ENCODE results near the gene SLC4A3. TPM values are rescaled to one million over a fixed set of nuclear protein-coding genes. Genes with fewer than 3 reads are reported as not detected.

Gene SLC4A3
- total RNA-seq, 1 experiment from 2014 or later = 0.52 TPM

DNA sequence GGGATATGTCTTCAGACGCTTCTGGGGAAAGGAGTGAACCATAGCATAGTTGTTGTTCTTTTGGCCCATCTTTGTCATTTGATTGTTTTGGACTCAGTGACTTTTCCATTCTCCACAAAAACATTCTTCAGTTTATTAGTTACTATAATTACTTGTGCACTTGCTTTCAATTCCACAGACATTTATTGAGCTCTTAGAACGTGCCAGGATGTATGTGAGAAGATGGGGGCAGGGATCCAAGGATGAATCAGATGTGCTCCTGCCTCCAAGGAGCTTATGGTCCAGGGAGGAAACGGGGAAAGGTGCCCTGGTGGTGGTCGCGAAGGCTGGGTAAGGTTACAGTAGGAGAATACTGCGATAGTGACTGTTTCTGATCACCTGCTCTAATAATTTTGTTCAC is 6.9 kb upstream of the SLC4A3 start:
- Histone ChIP-seq H3K9me3 (ENCODE audit: low read depth, low read length, poor library complexity, severe bottlenecking) (no peaks in the 10 kb centered on the region), H3K4me1 (ENCODE audit: insufficient read depth, low read length, poor library complexity, severe bottlenecking) (no peaks in the 10 kb centered on the region), H3K27ac (ENCODE audit: low read depth, low read length, poor library complexity, severe bottlenecking) (no peak overlapping the region), H3K27me3 (replicated peaks; ENCODE audit: insufficient read depth, low read depth, low read length, poor library complexity) (no peaks in the 10 kb centered on the region), H3K36me3 (ENCODE audit: insufficient read depth, low read length, poor library complexity, severe bottlenecking) (no peaks in the 10 kb centered on the region), H3K4me3 (ENCODE audit: low read depth, low read length, poor library complexity, severe bottlenecking) (no peak overlapping the region)
- BruUV-seq (replicated peaks) = no TSS peak
- ChIA-PET CTCF (no interaction called here), POLR2A (ENCODE audit: low non-redundant PET) (no interaction called here)
- no peak for TF ChIP-seq EZH2 (IDR thresholded peaks at IDR 0.05; ENCODE audit: borderline replicate concordance, low read depth, low read length, poor library complexity, severe bottlenecking)
- TF ChIP-seq, protein P1, sequence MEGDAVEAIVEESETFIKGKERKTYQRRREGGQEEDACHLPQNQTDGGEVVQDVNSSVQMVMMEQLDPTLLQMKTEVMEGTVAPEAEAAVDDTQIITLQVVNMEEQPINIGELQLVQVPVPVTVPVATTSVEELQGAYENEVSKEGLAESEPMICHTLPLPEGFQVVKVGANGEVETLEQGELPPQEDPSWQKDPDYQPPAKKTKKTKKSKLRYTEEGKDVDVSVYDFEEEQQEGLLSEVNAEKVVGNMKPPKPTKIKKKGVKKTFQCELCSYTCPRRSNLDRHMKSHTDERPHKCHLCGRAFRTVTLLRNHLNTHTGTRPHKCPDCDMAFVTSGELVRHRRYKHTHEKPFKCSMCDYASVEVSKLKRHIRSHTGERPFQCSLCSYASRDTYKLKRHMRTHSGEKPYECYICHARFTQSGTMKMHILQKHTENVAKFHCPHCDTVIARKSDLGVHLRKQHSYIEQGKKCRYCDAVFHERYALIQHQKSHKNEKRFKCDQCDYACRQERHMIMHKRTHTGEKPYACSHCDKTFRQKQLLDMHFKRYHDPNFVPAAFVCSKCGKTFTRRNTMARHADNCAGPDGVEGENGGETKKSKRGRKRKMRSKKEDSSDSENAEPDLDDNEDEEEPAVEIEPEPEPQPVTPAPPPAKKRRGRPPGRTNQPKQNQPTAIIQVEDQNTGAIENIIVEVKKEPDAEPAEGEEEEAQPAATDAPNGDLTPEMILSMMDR (conservative IDR thresholded peaks at IDR 0.05; ENCODE audit: low read depth, low read length) = no peak
- no peak for DNase-seq (ENCODE audit: low spot score)
- intact Hi-C loops (cut with micrococcal nuclease; ENCODE audit: unreplicated experiment) = no loop called here

DNA sequence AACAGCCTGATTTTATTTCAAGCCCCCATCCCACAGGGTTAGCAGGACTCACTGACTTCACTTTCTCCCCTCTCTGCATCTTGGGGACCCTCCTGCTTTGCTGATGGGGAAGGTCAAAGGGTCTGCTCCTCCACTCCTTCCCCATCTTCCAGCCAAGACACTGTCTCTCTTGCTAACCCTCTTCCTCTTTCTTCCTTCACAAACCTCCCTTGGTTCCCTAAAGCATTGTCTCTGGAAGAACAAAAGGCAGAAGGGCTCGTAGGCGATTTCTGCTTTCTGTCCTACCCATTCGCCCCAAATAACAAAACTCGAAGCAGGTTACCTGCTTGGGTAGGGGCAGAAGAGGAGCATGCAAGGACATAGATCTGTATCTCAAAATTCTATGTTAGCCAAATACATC is 5.5 kb upstream of the SLC4A3 start:
- ChIA-PET CTCF (interaction anchor here (0.6 kb wide), 1 partner anchor 51 kb away, joined by 3 read pairs; no protein-coding TSS in a partner anchor), POLR2A (ENCODE audit: low non-redundant PET) (no interaction called here)
- Histone ChIP-seq H3K27ac (ENCODE audit: low read depth, low read length, poor library complexity, severe bottlenecking) (no peak overlapping the region), H3K9me3 (ENCODE audit: low read depth, low read length, poor library complexity, severe bottlenecking) (no peaks in the 10 kb centered on the region), H3K4me1 (ENCODE audit: insufficient read depth, low read length, poor library complexity, severe bottlenecking) (no peaks in the 10 kb centered on the region), H3K4me3 (ENCODE audit: low read depth, low read length, poor library complexity, severe bottlenecking) (no peak overlapping the region), H3K36me3 (ENCODE audit: insufficient read depth, low read length, poor library complexity, severe bottlenecking) (no peaks in the 10 kb centered on the region), H3K27me3 (replicated peaks; ENCODE audit: insufficient read depth, low read depth, low read length, poor library complexity) (no peaks in the 10 kb centered on the region)
- intact Hi-C loops (cut with micrococcal nuclease; ENCODE audit: unreplicated experiment) = no loop called here
- TF ChIP-seq, protein P1 (conservative IDR thresholded peaks at IDR 0.05; ENCODE audit: low read depth, low read length) = no peak
- no peak for TF ChIP-seq EZH2 (IDR thresholded peaks at IDR 0.05; ENCODE audit: borderline replicate concordance, low read depth, low read length, poor library complexity, severe bottlenecking)
- no TSS peak for BruUV-seq (replicated peaks)
- DNase-seq (ENCODE audit: low spot score) = no peak

DNA sequence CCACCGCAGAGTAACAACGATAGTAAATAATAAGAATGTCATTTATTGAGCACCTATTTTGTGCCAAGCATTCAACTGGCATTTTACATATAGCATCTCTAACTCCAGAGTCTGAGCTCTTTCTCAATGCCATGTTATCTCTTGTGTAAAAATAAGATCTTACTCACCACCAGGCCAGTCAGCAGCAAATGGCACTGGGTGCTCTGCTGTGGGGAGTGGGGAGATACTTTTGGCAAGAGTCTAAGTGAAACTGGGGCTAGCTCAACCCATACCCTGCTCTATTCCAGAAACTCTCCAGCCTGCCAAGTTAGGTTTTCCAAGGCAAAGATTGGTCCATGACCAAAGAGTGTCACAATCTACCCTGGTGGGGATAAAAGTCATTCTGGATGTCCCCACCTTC is 5.0 kb upstream of the SLC4A3 start:
- Histone ChIP-seq H3K36me3 (ENCODE audit: insufficient read depth, low read length, poor library complexity, severe bottlenecking) (no peaks in the 10 kb centered on the region), H3K27ac (ENCODE audit: low read depth, low read length, poor library complexity, severe bottlenecking) (no peak overlapping the region), H3K27me3 (replicated peaks; ENCODE audit: insufficient read depth, low read depth, low read length, poor library complexity) (peaks cover 2% of the 10 kb centered on the region), H3K9me3 (ENCODE audit: low read depth, low read length, poor library complexity, severe bottlenecking) (no peaks in the 10 kb centered on the region), H3K4me1 (ENCODE audit: insufficient read depth, low read length, poor library complexity, severe bottlenecking) (no peaks in the 10 kb centered on the region), H3K4me3 (ENCODE audit: low read depth, low read length, poor library complexity, severe bottlenecking) (no peak overlapping the region)
- DNase-seq (ENCODE audit: low spot score) = no peak
- POLR2A ChIA-PET (ENCODE audit: low non-redundant PET) = no interaction called here
- CTCF ChIA-PET = interaction anchor here (0.6 kb wide), 1 partner anchor 52 kb away, joined by 3 read pairs; no protein-coding TSS in a partner anchor
- TF ChIP-seq, protein P1 (conservative IDR thresholded peaks at IDR 0.05; ENCODE audit: low read depth, low read length) = no peak
- no peak for TF ChIP-seq EZH2 (IDR thresholded peaks at IDR 0.05; ENCODE audit: borderline replicate concordance, low read depth, low read length, poor library complexity, severe bottlenecking)
- intact Hi-C loops (cut with micrococcal nuclease; ENCODE audit: unreplicated experiment) = no loop called here
- BruUV-seq (replicated peaks) = no TSS peak
